Stimulated activated CD8-positive, alpha-beta memory T cell treated with anti-CD3 and anti-CD28 coated beads, Interleukin-7, amount 100 ng/mL, for 48 hours (primary cell): Measurements from ENCODE around the gene CLDN3.

Source experiments
- DNase-seq, 2 donors: peaks; one replicate each; pipeline ENCODE4 v3.0.0-alpha.2; 2020; ENCODE audit warnings: low read depth in 1 of 2; ENCODE audit errors: extremely low read depth in 1 of 2

The CLDN3 gene

GRCh38 chr7:73773700-73774517 lies 3.8 kb upstream of the CLDN3 start:
- no peak for DNase-seq

- DNase-seq: no peak
Measured at GRCh38 chr7:73770860-73771670, 995 bp upstream of the CLDN3 start.

- DNase-seq: no peak
Measured at GRCh38 chr7:73769481-73770001, 529 bp downstream of the CLDN3 start.

- DNase-seq: no peak
Measured at GRCh38 chr7:73768641-73769480, 1.2 kb downstream of the CLDN3 start.

- DNase-seq: no peak
Measured at GRCh38 chr7:73766556-73767229, 3.4 kb downstream of the CLDN3 start.

GRCh38 chr7:73762659-73762999 lies 7.4 kb downstream of the CLDN3 start:
- no peak for DNase-seq

GRCh38 chr7:73761854-73762658 lies 8.0 kb downstream of the CLDN3 start:
- DNase-seq: no peak

GRCh38 chr7:73758581-73759138 lies 11.4 kb downstream of the CLDN3 start:
- no peak for DNase-seq

- no peak for DNase-seq
Measured at GRCh38 chr7:73749931-73750776, 19.9 kb downstream of the CLDN3 start.

- DNase-seq: no peak
Measured at GRCh38 chr7:73746378-73746777, 23.7 kb downstream of the CLDN3 start.

- DNase-seq: no peak
Measured at GRCh38 chr7:73742753-73743641, 27.1 kb downstream of the CLDN3 start.

- DNase-seq: no peak
Measured at GRCh38 chr7:73742338-73742752, 27.7 kb downstream of the CLDN3 start.

- no peak for DNase-seq
Measured at GRCh38 chr7:73741600-73741999, 28.5 kb downstream of the CLDN3 start.

- no peak for DNase-seq
Measured at GRCh38 chr7:73740771-73741170, 29.3 kb downstream of the CLDN3 start.

GRCh38 chr7:73740212-73740611 lies 29.9 kb downstream of the CLDN3 start:
- DNase-seq: no peak

GRCh38 chr7:73739387-73739767 lies 30.7 kb downstream of the CLDN3 start:
- no peak for DNase-seq

- DNase-seq: peak; percentile 92 to 95
Measured at GRCh38 chr7:73738612-73739386, 31.3 kb downstream of the CLDN3 start, which contains the start of gene ABHD11. ABHD11 (minus strand) TSS chr7:73738802; CDS start chr7:73738770, 32 bp downstream.
